ENCODE measurements around the gene SUPT20H. TPM values are rescaled to one million over a fixed set of nuclear protein-coding genes. Genes with fewer than 3 reads are reported as not detected.

The SUPT20H gene
- 44.6 and 49.0 TPM in 2 replicates for total RNA-seq

GRCh38 chr13:37058910-37059847 lies at the start of gene SUPT20H:
Gene SUPT20H, minus strand, starts transcription at chr13:37059688. Its CDS starts 8,198 bp downstream, at chr13:37051490.
- DNase-seq = peak; percentile 94

GRCh38 chr13:37109051-37109678 lies 49.7 kb upstream of the SUPT20H start:
- DNase-seq = peak; percentile 73

- no peak for DNase-seq
Measured at GRCh38 chr13:37107868-37108267, 48.4 kb upstream of the SUPT20H start.

- DNase-seq = no peak
Measured at GRCh38 chr13:37107456-37107855, 48.0 kb upstream of the SUPT20H start.

- no peak for DNase-seq
Measured at GRCh38 chr13:37106642-37107041, 47.2 kb upstream of the SUPT20H start.

- DNase-seq = no peak
Measured at GRCh38 chr13:37105251-37105714, 45.8 kb upstream of the SUPT20H start, which contains the start of gene CSNK1A1L. Gene CSNK1A1L, minus strand, starts transcription at chr13:37105664. Its CDS starts 408 bp downstream, at chr13:37105256.

GRCh38 chr13:37102896-37103295 lies 43.4 kb upstream of the SUPT20H start:
- DNase-seq = no peak

GRCh38 chr13:37101201-37101600 lies 41.7 kb upstream of the SUPT20H start:
- no peak for DNase-seq

- DNase-seq = no peak
Measured at GRCh38 chr13:37100731-37101130, 41.2 kb upstream of the SUPT20H start.

- DNase-seq = no peak
Measured at GRCh38 chr13:37097076-37097475, 37.6 kb upstream of the SUPT20H start.

GRCh38 chr13:37094840-37095239 lies 35.4 kb upstream of the SUPT20H start:
- no peak for DNase-seq

GRCh38 chr13:37094099-37094498 lies 34.6 kb upstream of the SUPT20H start:
- no peak for DNase-seq

GRCh38 chr13:37091835-37092234 lies 32.3 kb upstream of the SUPT20H start:
- DNase-seq = no peak

- no peak for DNase-seq
Measured at GRCh38 chr13:37090912-37091311, 31.4 kb upstream of the SUPT20H start.

- DNase-seq = no peak
Measured at GRCh38 chr13:37089495-37089894, 30.0 kb upstream of the SUPT20H start.

GRCh38 chr13:37087486-37087885 lies 28.0 kb upstream of the SUPT20H start:
- DNase-seq = no peak

- no peak for DNase-seq
Measured at GRCh38 chr13:37085606-37086005, 26.1 kb upstream of the SUPT20H start.

GRCh38 chr13:37076818-37077217 lies 17.3 kb upstream of the SUPT20H start:
- DNase-seq = no peak

- no peak for DNase-seq
Measured at GRCh38 chr13:37075164-37075563, 15.7 kb upstream of the SUPT20H start.

GRCh38 chr13:37074703-37075102 lies 15.2 kb upstream of the SUPT20H start:
- DNase-seq = peak; percentile 61

- no peak for DNase-seq
Measured at GRCh38 chr13:37072024-37072423, 12.5 kb upstream of the SUPT20H start.

GRCh38 chr13:37070956-37071355 lies 11.5 kb upstream of the SUPT20H start:
- DNase-seq = no peak

- no peak for DNase-seq
Measured at GRCh38 chr13:37070145-37070695, 10.7 kb upstream of the SUPT20H start.

All from dermis blood vessel endothelial cell (primary cell).